ENCODE data around the gene NTNG1. TPM values are rescaled to one million over a fixed set of nuclear protein-coding genes. Genes with fewer than 3 reads are reported as not detected.

NTNG1 gene
- total and polyA plus RNA-seq, 2 of the 13 experiments (the other 11 are each of a cell fraction or from before 2014, with no cell fraction given): not detected

- TF ChIP-seq ZBTB14 (CRISPR knock-in tag; IDR thresholded peaks at IDR 0.05) (no peak), FOXM1 (CRISPR knock-in tag; IDR thresholded peaks at IDR 0.05) (no peak), HMG20B (CRISPR knock-in tag; conservative IDR thresholded peaks at IDR 0.05) (no peak), KLF12 (CRISPR knock-in tag; IDR thresholded peaks at IDR 0.05; ENCODE audit: borderline replicate concordance) (no peak), ZBTB34 (CRISPR knock-in tag; IDR thresholded peaks at IDR 0.05) (no peak), ZMYM3 (CRISPR knock-in tag; IDR thresholded peaks at IDR 0.05) (no peak), ZFP36L1 (CRISPR knock-in tag; IDR thresholded peaks at IDR 0.05) (no peak), ATF2 (CRISPR knock-in tag; IDR thresholded peaks at IDR 0.05) (no peak), ZNF691 (CRISPR knock-in tag; IDR thresholded peaks at IDR 0.05; ENCODE audit: borderline replicate concordance, low read depth) (no peak), MAFG (CRISPR knock-in tag; IDR thresholded peaks at IDR 0.05) (no peak), IKZF1 (IDR thresholded peaks at IDR 0.05) (no peak), E2F2 (CRISPR knock-in tag; IDR thresholded peaks at IDR 0.05; ENCODE audit: borderline replicate concordance) (no peak), KLF6 (CRISPR knock-in tag; IDR thresholded peaks at IDR 0.05) (no peak), ISL2 (CRISPR knock-in tag; IDR thresholded peaks at IDR 0.05) (0 out of 2 replicates have a peak, but pooled peaks have one; percentile 17), ZNF407 (CRISPR knock-in tag; IDR thresholded peaks at IDR 0.05; ENCODE audit: not compliant biosample characterization) (no peak), CENPT (CRISPR knock-in tag; IDR thresholded peaks at IDR 0.05; ENCODE audit: low read depth) (no peak)
These were observed 391.5 kb downstream of the NTNG1 start (continued) for GRCh38 chr1:107532318-107532717.
